Stimulated activated CD4-positive, alpha-beta T cell treated with anti-CD3 and anti-CD28 coated beads, Interleukin-2, amount 100 ng/mL, for 48 hours (primary cell): ENCODE data around the gene COL5A1.

ENCODE experiments used
- DNase-seq, 2 donors: peaks; one replicate each; pipeline ENCODE4 v3.0.0-alpha.2; 2020

COL5A1 gene

GRCh38 chr9:134796882-134797281, 155.3 kb downstream of the COL5A1 start:
- no peak for DNase-seq

DNA sequence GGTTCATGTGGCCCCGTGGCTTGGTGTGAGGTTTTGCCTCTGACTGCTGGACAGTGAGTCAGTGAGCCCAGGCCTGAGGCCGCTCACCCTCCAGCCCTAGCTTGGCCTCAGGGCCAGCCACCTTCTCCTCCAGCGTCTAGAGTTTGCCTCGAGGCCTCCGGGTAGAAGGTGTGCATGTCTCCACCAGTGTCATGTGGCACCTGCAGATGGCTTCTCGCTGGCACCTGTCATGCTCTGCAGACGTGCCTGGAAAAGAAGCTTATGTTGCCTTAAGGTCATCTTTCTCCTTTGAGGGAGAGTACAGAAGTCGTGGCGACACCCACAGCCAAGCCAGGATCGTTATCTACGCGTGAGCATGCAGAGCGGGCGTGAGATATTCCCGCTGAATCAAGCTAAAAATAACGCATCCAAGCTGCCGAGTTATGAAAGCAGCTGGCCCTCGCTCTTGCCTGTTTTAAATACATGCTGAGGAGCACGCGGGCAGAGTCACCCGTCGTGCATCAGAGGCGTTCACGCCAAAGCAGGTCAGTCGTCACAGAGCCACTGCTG, 159.3 kb downstream of the COL5A1 start:
- no peak for DNase-seq

DNA sequence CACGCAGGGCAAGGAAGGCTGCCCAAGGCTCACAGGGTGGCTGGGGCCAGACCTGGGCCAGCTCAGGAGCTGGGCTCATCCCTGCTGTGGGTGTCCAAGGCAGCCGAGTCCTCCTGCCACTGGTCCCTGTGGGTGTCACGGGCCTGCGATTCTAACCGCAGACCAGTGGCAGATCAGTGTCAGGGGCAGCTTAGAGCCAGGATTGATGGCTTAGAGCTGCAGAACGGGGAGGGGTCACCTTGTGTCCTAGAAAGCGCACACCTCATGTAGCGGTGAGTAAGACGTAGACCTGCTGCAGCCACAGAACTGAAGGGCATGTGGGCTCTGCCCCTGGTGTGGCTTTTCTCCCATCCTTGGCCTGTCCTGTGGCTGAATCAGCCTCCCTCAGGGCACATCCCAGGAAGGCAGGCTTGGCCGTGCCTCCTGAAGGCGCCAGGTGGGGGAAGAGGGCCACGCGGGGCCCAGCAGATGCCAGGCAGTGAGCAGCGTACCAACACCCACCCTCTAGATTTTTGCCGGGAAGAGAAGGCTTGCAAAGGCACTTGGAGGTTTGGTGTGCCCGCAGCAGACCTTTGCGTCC, 160.7 kb downstream of the COL5A1 start:
- DNase-seq: no peak

DNA sequence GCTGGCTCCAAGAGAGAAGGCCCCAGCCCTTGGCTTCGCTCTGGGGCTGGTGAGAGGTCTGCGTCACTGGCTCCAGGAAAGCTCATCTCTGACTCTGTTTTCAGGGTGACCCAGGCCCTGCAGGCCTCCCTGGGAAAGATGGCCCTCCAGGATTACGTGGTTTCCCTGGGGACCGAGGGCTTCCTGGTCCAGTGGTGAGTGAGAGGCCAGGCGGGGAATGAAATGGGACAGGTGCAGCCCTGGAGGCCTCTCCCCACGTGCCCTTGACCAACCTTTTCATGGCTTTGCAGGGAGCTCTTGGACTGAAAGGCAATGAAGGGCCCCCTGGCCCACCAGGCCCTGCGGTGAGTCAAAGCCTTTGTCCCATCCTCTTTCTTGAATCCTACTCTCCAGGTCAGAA, 163.3 kb downstream of the COL5A1 start:
- no peak for DNase-seq

DNA sequence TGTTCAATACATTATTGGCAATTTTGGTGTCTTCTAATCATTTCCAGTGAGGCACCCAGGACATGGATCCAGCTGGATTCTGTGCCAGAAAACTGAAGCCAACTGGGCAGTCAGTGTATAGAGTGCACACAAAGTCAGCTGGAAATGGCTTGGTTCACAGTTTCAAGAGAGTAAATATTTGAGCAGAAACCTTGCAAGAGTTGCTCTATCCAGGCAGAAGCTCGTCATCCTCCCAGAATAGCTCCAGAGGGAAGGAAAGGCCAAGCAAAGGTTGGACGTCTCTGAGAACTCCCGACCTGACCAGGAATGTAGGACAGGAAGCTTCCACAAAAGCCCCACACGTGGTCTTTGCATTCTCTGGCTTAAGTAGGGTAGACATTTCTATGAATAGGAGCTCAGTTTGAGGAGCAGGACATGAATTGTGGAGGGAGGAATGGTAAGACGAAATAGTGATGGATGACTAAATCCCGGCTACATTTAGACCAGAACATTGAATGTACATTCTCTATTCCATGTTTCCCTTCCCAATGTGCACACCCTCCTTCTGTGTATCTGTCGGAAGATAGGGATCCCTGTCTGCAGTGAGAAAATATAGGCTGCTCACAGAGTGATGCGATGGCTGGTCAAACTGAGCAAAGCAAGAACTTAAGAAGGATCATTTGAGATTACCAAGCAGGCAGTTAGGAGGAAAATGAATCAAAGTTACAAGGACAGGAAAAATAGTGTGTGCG, 166.3 kb downstream of the COL5A1 start:
- DNase-seq: no peak

DNA sequence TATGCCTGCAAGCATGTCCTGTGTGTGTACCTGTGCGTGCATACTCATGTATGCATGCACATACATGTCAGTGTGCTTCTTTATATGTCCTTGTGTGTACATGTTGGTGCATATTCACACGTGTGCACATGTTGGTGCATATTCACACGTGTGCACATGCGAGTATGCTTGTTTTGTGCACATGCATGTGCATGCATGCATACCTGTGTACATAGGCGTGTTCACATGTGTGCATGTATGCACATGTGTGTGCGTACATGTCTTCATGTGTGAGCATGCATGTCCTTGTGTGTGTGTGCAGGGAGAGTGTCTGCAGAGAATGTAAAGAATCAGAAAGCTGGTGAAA, 166.8 kb downstream of the COL5A1 start:
- DNase-seq: no peak

DNA sequence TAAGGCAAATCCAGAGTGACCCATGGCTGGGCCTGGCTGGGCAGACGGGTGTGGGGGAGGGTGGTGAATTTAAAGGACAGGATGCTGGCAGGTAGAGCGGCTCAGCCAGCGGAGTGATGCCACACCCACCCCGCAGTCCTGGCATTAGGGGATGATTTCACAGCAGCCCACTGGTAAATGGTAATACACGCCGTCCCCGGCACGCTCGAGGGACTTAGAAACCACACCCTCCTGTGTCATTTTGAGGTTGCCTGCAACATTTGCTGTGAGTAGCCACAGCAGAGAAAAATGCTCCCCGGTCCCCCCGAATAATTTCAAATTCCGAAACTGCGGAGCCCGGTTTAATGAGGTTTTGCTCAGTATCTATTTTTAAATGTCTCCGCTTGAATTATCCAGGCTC, 167.7 kb downstream of the COL5A1 start:
- DNase-seq: no peak

DNA sequence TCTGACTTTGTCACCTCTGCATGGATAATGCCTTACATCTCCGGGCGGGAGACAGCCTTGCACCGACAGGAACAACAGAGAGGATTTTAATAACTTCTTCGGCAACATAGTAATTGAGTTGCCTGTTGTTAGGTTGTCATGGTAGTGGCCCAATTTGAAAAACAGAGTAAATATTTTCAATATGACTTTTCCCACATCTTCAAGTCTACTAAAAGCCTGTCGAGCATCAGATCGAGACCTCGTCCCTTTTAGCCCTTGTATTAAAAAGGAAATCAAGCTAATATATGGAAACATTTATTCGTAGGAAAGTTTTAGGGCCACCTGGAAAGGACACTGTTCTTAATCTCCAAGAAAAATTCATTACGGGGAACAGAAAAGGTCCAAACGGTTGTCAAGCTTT, 168.2 kb downstream of the COL5A1 start:
- DNase-seq: no peak

DNA sequence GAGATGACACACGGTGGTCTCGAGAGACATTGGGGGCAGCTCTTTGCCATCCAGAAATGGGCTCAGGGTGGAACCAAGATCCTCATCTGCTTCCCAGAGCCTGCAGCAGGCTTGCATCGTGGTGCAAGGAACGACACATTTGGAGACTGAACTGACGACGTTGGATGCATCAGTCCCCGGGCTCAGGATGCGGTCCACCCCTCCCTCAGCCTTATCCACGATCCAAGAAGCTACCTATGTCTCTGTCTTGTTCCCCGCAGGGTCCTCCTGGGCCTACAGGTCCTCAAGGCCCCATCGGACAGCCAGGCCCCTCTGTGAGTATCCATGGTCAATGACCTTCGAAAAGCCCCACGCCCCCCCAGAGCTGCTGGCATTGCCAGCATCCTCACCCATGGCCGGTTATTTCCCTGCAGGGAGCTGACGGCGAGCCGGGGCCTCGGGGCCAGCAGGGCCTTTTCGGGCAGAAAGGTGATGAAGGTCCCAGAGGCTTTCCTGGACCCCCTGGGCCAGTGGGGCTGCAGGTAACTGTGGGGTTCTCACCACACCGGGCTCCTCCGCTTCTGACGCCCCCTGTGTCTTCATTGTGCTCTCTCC, 169.6 kb downstream of the COL5A1 start:
- no peak for DNase-seq

- no peak for DNase-seq
Observed at GRCh38 chr9:134811673-134812342, 170.2 kb downstream of the COL5A1 start.

DNA sequence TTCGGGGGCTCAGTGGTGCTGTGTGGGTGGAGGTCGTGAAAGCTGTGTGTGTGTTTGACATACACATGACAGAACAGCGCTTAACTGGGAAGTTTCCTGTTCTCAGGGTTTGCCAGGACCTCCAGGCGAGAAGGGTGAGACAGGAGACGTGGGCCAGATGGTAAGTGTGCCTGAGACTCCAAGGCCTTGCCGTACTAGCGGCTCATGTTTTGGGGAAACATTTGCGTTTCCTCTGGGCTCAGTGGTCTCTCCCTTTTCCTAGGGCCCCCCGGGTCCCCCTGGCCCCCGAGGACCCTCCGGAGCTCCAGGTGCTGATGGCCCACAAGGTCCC, 170.7 kb downstream of the COL5A1 start:
- no peak for DNase-seq

DNA sequence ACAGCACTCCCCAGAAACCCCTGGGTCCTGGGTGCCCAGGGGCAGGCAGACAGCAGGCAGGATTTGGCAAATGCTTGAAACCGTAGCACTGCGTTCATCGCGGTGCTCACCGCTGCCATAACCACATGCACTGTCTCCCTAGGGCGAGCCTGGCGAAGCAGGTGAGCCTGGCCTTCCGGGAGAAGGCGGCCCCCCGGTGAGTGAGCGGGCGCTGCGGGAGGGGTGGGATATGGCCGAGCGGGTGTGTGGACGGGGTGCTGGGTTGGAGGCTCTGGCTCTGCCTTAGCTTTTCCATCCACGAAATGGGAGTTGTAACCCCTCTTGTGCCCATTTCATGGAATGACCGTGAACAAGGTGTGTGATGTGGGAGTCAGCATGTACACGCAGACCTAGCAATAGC, 172.2 kb downstream of the COL5A1 start:
- DNase-seq: no peak

- no peak for DNase-seq
Observed at GRCh38 chr9:134814598-134815215, 173.1 kb downstream of the COL5A1 start.

- DNase-seq: no peak
Observed at GRCh38 chr9:134815435-134816214, 174.0 kb downstream of the COL5A1 start.

DNA sequence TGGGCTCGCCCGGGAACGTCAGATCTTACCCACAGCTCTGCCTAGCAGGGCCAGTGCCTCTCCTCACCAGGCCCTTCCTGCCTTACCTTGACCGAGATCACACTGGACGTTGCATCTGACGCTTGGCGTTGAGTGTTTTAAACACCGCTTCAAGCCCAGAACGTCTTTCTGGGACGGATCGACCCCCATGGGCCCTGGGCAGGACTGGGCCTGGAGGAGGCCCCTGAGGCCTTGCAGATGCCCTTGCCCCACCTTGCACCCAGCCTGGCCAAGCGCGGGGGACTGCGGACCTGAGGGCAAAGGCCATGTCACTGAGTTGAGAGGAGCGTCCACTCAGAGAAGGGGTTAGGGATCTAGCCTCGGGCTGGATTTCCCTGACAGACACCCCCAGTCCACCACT, 174.7 kb downstream of the COL5A1 start:
- DNase-seq: no peak

GRCh38 chr9:134818000-134818568, 176.5 kb downstream of the COL5A1 start:
- no peak for DNase-seq

GRCh38 chr9:134818591-134818990, 177.0 kb downstream of the COL5A1 start:
- no peak for DNase-seq

GRCh38 chr9:134820901-134821300, 179.3 kb downstream of the COL5A1 start:
- no peak for DNase-seq

GRCh38 chr9:134822541-134822940, 180.9 kb downstream of the COL5A1 start:
- DNase-seq: no peak

DNA sequence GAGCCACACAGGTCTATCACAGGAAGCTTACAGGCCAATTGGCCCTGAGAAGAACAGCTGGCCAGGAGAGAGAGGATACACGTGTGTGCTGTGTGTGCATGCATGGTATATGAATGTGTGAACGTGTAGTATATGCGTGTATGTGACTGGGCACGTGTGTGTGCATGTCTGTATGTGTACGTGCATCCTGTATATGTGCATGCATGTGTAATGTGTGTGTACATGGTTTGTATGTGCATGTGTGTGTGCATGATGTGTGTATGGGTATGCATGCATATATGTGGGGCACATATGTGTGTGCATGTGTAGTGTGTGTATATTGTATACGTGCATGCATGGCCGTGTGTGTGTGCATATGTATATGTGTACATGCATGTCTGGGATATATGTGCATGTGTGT, 182.0 kb downstream of the COL5A1 start:
- DNase-seq: no peak

DNA sequence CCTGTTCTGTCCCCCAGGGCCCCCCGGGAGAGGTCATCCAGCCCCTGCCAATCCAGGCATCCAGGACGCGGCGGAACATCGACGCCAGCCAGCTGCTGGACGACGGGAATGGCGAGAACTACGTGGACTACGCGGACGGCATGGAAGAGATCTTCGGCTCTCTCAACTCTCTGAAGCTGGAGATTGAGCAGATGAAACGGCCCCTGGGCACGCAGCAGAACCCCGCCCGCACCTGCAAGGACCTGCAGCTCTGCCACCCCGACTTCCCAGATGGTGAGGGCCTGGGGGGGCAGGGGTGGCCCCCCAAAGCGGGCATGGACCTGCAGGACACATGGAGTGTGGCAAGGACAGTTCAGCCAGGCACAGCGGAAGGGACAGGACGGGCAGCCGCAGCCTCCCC, 183.0 kb downstream of the COL5A1 start:
- DNase-seq: no peak

DNA sequence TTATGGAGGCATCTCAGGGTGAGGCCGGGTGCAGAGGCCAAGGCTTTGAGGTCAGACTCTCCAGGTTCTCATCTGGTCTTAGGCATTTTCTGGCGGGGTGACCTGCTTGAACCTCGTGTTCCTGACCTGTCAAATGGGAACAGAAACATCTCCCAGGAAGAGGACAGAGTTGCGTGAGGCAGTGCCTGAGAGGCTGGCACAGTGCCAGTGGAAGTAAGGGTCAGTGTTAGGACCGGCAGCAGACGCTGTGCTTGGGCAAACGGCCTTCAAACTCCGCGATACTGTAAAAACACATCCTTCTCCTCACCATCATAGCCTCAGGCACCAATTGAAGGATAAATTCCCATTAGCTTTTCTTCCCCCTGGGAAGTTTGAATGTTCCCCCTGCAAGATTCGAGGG, 183.4 kb downstream of the COL5A1 start:
- no peak for DNase-seq
